MM.1S (cell line): ENCODE measurements around the gene RRAD.

Source experiments
- CTCF ChIP-seq: fragments of 300-600 bp; sonication (generic); IDR thresholded peaks from 2 replicates; pipeline ENCODE4 v1.5.1; 2016; ENCODE audit warnings: antibody characterized with exemption, low read length, mixed read lengths
- EZH2phosphoT487 ChIP-seq: fragments of 300-600 bp; sonication (generic); IDR thresholded peaks from 2 replicates; pipeline ENCODE4 v1.6.1; 2018; ENCODE audit warnings: antibody characterized with exemption, low read length

DNA sequence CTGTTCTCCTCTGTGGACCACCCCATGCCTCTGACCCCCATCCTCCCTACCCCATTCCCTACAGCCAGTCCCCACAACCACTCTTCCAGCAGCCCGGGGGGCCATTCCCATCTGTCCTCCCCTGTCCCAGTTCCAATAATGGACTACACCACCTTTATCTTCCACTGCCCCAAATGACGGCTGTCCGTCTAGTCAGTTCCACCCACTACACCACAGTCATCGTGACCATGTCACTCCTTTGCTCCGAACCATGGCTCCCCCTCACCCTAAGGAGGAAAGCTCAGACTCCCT is 29.7 kb downstream of the RRAD start:
- TF ChIP-seq CTCF: no peak
- no peak for TF ChIP-seq EZH2phosphoT487
